HepG2 (cell line): ENCODE results near the gene HBM. TPM values are rescaled to one million over a fixed set of nuclear protein-coding genes. Genes with fewer than 3 reads are reported as not detected.

Experiments
- ERF ChIP-seq: IDR thresholded peaks from 2 replicates; pipeline ENCODE4 v1.6.1; 2018; ENCODE audit warnings: missing biosample characterization, missing genetic modification reagents
- GABPB1 ChIP-seq: IDR thresholded peaks from 2 replicates; pipeline ENCODE4 v1.6.1; 2016; ENCODE audit warnings: mild to moderate bottlenecking, missing genetic modification reagents, moderate library complexity, missing compliant biosample characterization
- HDAC2 ChIP-seq: sonication (generic); formaldehyde crosslinking; IDR thresholded peaks from 2 replicates; pipeline ENCODE4 v1.4.0; 2020; ENCODE audit warnings: missing genetic modification reagents
- IRF2 ChIP-seq: IDR thresholded peaks from 2 replicates; pipeline ENCODE4 v1.6.1; 2018; ENCODE audit warnings: missing genetic modification reagents, missing compliant biosample characterization
- KDM2A ChIP-seq: sonication (generic); formaldehyde crosslinking; IDR thresholded peaks from 2 replicates; pipeline ENCODE4 v1.4.0; 2020; ENCODE audit warnings: low read depth, missing genetic modification reagents, borderline replicate concordance
- KLF6 ChIP-seq: IDR thresholded peaks from 2 replicates; pipeline ENCODE4 v1.8.0; 2016; ENCODE audit warnings: missing biosample characterization, missing genetic modification reagents
- SAP130 ChIP-seq: IDR thresholded peaks from 2 replicates; pipeline ENCODE4 v1.6.1; 2016; ENCODE audit warnings: low read depth
- SRY ChIP-seq: sonication (generic); formaldehyde crosslinking; IDR thresholded peaks from 2 replicates; pipeline ENCODE4 v1.8.0; 2022; ENCODE audit warnings: mild to moderate bottlenecking, missing genetic modification reagents
- YEATS2 ChIP-seq: sonication (generic); formaldehyde crosslinking; IDR thresholded peaks from 2 replicates; pipeline ENCODE4 v1.4.0; 2020; ENCODE audit warnings: missing genetic modification reagents, borderline replicate concordance
- ZBTB20 ChIP-seq: sonication (generic); formaldehyde crosslinking; IDR thresholded peaks from 2 replicates; pipeline ENCODE4 v1.8.1; 2023; ENCODE audit warnings: missing genetic modification reagents, low read depth, mild to moderate bottlenecking, borderline replicate concordance
- ZNF232 ChIP-seq: sonication (generic); formaldehyde crosslinking; IDR thresholded peaks from 2 replicates; pipeline ENCODE4 v1.4.0; 2020; ENCODE audit warnings: missing genetic modification reagents, borderline replicate concordance
- ZNF3 ChIP-seq: IDR thresholded peaks from 2 replicates; pipeline ENCODE4 v1.7.0; 2017; ENCODE audit warnings: inconsistent platforms
- polyA plus RNA-seq, 8 experiments: library from polyadenylated mRNA; depleted of rRNA in 3 of 8; stranded (reverse) in 7 of 8; unstranded in 1 of 8; fragments of >200 nt; fragmentation: Illumina TruSeq in 4 of 8; extraction: Trizol in 4 of 8; gene quantifications; 2 replicates each; pipeline versions ENCODE4 v1.2.1 to v1.2.3, GENCODE V29; 2011 to 2016; ENCODE audit warnings: low read depth in 4 of 8, missing spikeins in 1 of 8, mixed read lengths in 1 of 8; ENCODE audit not compliant: insufficient read depth in 1 of 8
- total RNA-seq, 5 experiments: library from RNA; depleted of rRNA; stranded (reverse); fragments of >200 nt; fragmentation: Illumina TruSeq; extraction: Trizol; gene quantifications; 2 replicates each; pipeline ENCODE4 v1.2.3, GENCODE V29; 2016; ENCODE audit warnings: low read depth in 1 of 5
- TF ChIP-seq, protein P1 (sequence below): sonication (generic); formaldehyde crosslinking; IDR thresholded peaks from 2 replicates; pipeline ENCODE4 v1.4.0; 2020; ENCODE audit warnings: missing genetic modification reagents
- TF ChIP-seq, protein P2 (sequence below): sonication (generic); formaldehyde crosslinking; IDR thresholded peaks from 2 replicates; pipeline ENCODE4 v1.8.0; 2022; ENCODE audit warnings: mild to moderate bottlenecking, missing genetic modification reagents, moderate library complexity
- TF ChIP-seq, protein P3 (sequence below): sonication (generic); formaldehyde crosslinking; conservative IDR thresholded peaks from 2 replicates; pipeline ENCODE4 v1.4.0; 2020; ENCODE audit warnings: missing genetic modification reagents
- TF ChIP-seq, protein P4 (sequence below): sonication (generic); formaldehyde crosslinking; IDR thresholded peaks from 2 replicates; pipeline ENCODE4 v1.4.0; 2020; ENCODE audit warnings: missing genetic modification reagents
- TF ChIP-seq, protein P5 (sequence below): IDR thresholded peaks from 2 replicates; pipeline ENCODE4 v1.6.1; 2016; ENCODE audit warnings: low read depth

Gene HBM
- total and polyA plus RNA-seq, 2 of the 13 experiments (the other 11 are each of a cell fraction or from before 2014, with no cell fraction given) = not detected

DNA sequence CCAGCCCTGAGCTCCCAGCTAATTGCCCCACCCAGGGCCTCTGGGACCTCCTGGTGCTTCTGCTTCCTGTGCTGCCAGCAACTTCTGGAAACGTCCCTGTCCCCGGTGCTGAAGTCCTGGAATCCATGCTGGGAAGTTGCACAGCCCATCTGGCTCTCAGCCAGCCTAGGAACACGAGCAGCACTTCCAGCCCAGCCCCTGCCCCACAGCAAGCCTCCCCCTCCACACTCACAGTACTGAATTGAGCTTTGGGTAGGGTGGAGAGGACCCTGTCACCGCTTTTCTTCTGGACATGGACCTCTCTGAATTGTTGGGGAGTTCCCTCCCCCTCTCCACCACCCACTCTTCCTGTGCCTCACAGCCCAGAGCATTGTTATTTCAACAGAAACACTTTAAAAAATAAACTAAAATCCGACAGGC is 4.3 kb downstream of the HBM start (continued):
- TF ChIP-seq, protein P1, sequence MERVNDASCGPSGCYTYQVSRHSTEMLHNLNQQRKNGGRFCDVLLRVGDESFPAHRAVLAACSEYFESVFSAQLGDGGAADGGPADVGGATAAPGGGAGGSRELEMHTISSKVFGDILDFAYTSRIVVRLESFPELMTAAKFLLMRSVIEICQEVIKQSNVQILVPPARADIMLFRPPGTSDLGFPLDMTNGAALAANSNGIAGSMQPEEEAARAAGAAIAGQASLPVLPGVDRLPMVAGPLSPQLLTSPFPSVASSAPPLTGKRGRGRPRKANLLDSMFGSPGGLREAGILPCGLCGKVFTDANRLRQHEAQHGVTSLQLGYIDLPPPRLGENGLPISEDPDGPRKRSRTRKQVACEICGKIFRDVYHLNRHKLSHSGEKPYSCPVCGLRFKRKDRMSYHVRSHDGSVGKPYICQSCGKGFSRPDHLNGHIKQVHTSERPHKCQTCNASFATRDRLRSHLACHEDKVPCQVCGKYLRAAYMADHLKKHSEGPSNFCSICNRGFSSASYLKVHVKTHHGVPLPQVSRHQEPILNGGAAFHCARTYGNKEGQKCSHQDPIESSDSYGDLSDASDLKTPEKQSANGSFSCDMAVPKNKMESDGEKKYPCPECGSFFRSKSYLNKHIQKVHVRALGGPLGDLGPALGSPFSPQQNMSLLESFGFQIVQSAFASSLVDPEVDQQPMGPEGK = peak; percentile 16; the same call in 1 of the 2 replicates
- TF ChIP-seq, protein P2, sequence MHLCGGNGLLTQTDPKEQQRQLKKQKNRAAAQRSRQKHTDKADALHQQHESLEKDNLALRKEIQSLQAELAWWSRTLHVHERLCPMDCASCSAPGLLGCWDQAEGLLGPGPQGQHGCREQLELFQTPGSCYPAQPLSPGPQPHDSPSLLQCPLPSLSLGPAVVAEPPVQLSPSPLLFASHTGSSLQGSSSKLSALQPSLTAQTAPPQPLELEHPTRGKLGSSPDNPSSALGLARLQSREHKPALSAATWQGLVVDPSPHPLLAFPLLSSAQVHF (CRISPR knock-in tag) = 0 out of 2 replicates have a peak, but pooled peaks have one; percentile 46
- peak; percentile 84 for TF ChIP-seq ERF (CRISPR knock-in tag)
- TF ChIP-seq ZNF232 (CRISPR knock-in tag) = 0 out of 2 replicates have a peak, but pooled peaks have one; percentile 35
- TF ChIP-seq SRY (CRISPR knock-in tag) = peak; percentile 76; the same call in 1 of the 2 replicates
- TF ChIP-seq SAP130 = peak; percentile 81
- 0 out of 2 replicates have a peak, but pooled peaks have one; percentile 48 for TF ChIP-seq HDAC2 (CRISPR knock-in tag)
- peak; percentile 71; the same call in 1 of the 2 replicates for TF ChIP-seq KLF6 (CRISPR knock-in tag)
- TF ChIP-seq, protein P3, sequence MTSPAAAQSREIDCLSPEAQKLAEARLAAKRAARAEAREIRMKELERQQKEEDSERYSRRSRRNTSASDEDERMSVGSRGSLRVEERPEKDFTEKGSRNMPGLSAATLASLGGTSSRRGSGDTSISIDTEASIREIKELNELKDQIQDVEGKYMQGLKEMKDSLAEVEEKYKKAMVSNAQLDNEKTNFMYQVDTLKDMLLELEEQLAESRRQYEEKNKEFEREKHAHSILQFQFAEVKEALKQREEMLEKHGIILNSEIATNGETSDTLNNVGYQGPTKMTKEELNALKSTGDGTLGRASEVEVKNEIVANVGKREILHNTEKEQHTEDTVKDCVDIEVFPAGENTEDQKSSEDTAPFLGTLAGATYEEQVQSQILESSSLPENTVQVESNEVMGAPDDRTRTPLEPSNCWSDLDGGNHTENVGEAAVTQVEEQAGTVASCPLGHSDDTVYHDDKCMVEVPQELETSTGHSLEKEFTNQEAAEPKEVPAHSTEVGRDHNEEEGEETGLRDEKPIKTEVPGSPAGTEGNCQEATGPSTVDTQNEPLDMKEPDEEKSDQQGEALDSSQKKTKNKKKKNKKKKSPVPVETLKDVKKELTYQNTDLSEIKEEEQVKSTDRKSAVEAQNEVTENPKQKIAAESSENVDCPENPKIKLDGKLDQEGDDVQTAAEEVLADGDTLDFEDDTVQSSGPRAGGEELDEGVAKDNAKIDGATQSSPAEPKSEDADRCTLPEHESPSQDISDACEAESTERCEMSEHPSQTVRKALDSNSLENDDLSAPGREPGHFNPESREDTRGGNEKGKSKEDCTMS (CRISPR knock-in tag) = 0 out of 2 replicates have a peak, but pooled peaks have one; percentile 49
- 0 out of 2 replicates have a peak, but pooled peaks have one; percentile 32 for TF ChIP-seq IRF2 (CRISPR knock-in tag)
- 0 out of 2 replicates have a peak, but pooled peaks have one; percentile 42 for TF ChIP-seq KDM2A
- 0 out of 2 replicates have a peak, but pooled peaks have one; percentile 38 for TF ChIP-seq ZNF3 (CRISPR knock-in tag)
- TF ChIP-seq, protein P4, sequence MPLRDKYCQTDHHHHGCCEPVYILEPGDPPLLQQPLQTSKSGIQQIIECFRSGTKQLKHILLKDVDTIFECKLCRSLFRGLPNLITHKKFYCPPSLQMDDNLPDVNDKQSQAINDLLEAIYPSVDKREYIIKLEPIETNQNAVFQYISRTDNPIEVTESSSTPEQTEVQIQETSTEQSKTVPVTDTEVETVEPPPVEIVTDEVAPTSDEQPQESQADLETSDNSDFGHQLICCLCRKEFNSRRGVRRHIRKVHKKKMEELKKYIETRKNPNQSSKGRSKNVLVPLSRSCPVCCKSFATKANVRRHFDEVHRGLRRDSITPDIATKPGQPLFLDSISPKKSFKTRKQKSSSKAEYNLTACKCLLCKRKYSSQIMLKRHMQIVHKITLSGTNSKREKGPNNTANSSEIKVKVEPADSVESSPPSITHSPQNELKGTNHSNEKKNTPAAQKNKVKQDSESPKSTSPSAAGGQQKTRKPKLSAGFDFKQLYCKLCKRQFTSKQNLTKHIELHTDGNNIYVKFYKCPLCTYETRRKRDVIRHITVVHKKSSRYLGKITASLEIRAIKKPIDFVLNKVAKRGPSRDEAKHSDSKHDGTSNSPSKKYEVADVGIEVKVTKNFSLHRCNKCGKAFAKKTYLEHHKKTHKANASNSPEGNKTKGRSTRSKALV (CRISPR knock-in tag) = peak; percentile 41; the same call in 1 of the 2 replicates
- peak; percentile 53; the same call in 1 of the 2 replicates for TF ChIP-seq ZBTB20 (CRISPR knock-in tag)
- TF ChIP-seq, protein P5, sequence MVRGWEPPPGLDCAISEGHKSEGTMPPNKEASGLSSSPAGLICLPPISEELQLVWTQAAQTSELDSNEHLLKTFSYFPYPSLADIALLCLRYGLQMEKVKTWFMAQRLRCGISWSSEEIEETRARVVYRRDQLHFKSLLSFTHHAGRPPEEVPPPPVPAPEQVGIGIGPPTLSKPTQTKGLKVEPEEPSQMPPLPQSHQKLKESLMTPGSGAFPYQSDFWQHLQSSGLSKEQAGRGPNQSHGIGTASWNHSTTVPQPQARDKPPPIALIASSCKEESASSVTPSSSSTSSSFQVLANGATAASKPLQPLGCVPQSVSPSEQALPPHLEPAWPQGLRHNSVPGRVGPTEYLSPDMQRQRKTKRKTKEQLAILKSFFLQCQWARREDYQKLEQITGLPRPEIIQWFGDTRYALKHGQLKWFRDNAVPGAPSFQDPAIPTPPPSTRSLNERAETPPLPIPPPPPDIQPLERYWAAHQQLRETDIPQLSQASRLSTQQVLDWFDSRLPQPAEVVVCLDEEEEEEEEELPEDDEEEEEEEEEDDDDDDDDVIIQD (CRISPR knock-in tag) = 0 out of 2 replicates have a peak, but pooled peaks have one; percentile 36
- peak; percentile 31; the same call in 1 of the 2 replicates for TF ChIP-seq GABPB1
- peak; percentile 37; the same call in 1 of the 2 replicates for TF ChIP-seq YEATS2
